Measurements from ENCODE around the gene HADHB. TPM values are rescaled to one million over a fixed set of nuclear protein-coding genes. Genes with fewer than 3 reads are reported as not detected.

The HADHB gene
- 71.1 and 77.8 TPM in 2 replicates for total RNA-seq

- H3K4me3 ChIP-seq (ENCODE audit: low read depth, low read length): peak within 1 kb of the TSS; percentile 93
- DNase-seq (ENCODE audit: low read depth): peak; percentile 39
- no peak for TF ChIP-seq CTCF (conservative IDR thresholded peaks at IDR 0.05; ENCODE audit: low read depth, low read length)
Measured at GRCh38 chr2:26244309-26245230, at the start of gene HADHB, which contains the start of gene HADHA. Gene HADHB (plus strand): TSS chr2:26244939. CDS start chr2:26254255, 9,316 bp downstream. Gene HADHA (minus strand): TSS chr2:26244632. CDS start chr2:26244596, 36 bp downstream.

- no peak for DNase-seq (ENCODE audit: low read depth)
- TF ChIP-seq CTCF (conservative IDR thresholded peaks at IDR 0.05; ENCODE audit: low read depth, low read length): no peak
Measured at GRCh38 chr2:26195040-26195984, 49.4 kb upstream of the HADHB start.

GRCh38 chr2:26196683-26197418 is 47.9 kb upstream of the HADHB start:
- H3K4me3 ChIP-seq (ENCODE audit: low read depth, low read length): no peak overlapping the region
- TF ChIP-seq CTCF (conservative IDR thresholded peaks at IDR 0.05; ENCODE audit: low read depth, low read length): no peak
- DNase-seq (ENCODE audit: low read depth): no peak

More at GRCh38 chr2:26195040-26195984, 49.4 kb upstream of the HADHB start:
- H3K4me3 ChIP-seq (ENCODE audit: low read depth, low read length): no peak overlapping the region

- TF ChIP-seq CTCF (conservative IDR thresholded peaks at IDR 0.05; ENCODE audit: low read depth, low read length): no peak
- H3K4me3 ChIP-seq (ENCODE audit: low read depth, low read length): no peak overlapping the region
- DNase-seq (ENCODE audit: low read depth): no peak
Measured at GRCh38 chr2:26197516-26197915, 47.2 kb upstream of the HADHB start.

GRCh38 chr2:26202981-26203490 is 41.7 kb upstream of the HADHB start:
- no peak for DNase-seq (ENCODE audit: low read depth)
- TF ChIP-seq CTCF (conservative IDR thresholded peaks at IDR 0.05; ENCODE audit: low read depth, low read length): no peak
- H3K4me3 ChIP-seq (ENCODE audit: low read depth, low read length): no peak overlapping the region

- DNase-seq (ENCODE audit: low read depth): no peak
- H3K4me3 ChIP-seq (ENCODE audit: low read depth, low read length): no peak overlapping the region
- no peak for TF ChIP-seq CTCF (conservative IDR thresholded peaks at IDR 0.05; ENCODE audit: low read depth, low read length)
Measured at GRCh38 chr2:26203906-26204305, 40.8 kb upstream of the HADHB start.

All from epithelial cell of proximal tubule (primary cell).